ENCODE data around the gene POT1. TPM values are rescaled to one million over a fixed set of nuclear protein-coding genes. Genes with fewer than 3 reads are reported as not detected.

Gene POT1
- total RNA-seq, 1 experiment from 2014 or later, result 25.8 TPM

DNA sequence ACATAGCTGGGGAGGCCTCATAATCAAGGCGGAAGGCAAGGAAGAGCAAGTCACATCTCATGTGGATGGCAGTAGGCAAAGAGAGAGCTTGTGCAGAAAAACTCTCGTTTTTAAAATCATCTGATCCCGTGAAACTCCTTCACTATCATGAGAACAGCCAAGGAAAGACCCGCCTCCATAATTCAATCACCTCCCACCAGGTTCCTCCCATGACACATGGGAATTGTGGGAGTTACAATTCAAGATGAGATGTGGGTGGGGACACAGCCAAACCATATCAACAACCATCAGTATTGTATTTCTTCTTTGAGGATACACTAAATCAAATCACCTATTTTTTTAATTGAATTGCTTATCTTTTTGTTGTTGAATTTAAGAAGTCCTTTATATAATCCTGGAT is 16.7 kb downstream of the POT1 start:
- DNase-seq (ENCODE audit: low read depth), result no peak

DNA sequence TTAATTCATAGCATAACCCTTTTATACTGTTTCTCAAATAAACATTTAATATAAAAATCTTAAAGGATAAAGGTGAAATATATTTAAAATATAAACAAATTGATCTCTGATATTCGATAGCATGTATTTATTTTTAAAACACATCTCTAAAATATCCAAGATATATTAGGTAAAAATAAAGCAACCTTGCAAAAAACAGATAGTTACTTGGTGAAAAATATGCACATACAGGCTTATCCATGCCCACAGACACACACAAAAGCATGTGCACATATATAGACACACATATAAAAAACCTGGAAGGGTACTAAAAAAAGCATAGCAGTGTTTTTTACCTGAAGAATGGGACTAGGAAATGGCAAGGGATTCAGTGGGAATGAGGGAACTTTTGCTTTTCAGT is 19.8 kb downstream of the POT1 start:
- DNase-seq (ENCODE audit: low read depth), result no peak

DNA sequence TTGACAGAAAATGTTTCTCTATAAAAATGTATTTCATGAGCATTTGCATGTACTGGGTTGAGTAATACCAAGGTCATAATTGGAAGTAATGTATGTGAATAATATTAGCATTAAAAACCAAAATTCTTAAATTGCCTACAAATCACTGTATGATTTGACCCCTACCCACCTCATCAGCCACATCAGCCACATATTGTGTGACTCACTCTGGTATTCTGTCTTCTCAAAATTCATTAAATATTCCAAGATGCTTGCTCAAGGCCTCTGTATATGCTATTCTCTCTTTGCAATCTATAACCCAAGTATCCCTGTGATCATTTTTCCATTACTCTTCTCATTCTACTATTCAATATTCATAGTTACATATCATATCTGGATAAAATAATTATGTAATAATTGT is 21.4 kb downstream of the POT1 start:
- DNase-seq (ENCODE audit: low read depth), result peak; percentile 14

GRCh38 chr7:124907490-124907889 is 22.1 kb downstream of the POT1 start:
- no peak for DNase-seq (ENCODE audit: low read depth)

DNA sequence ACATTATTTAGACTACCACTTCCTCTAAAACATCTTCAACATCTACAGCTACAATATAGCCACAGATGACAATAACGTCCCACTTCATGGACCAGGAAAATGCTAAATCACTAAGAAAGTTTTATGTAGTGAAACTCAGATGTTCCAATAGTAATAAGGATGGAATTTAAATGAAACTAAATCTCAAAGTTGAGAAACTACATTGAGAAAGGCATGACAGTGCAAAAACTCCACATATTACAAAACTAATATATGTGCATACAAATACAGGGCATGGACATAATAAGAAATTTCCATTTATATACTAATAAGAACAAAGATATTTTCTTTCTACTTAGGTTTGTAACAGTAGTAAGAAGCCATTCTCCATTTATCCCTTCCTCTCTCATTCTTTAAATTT is 31.1 kb downstream of the POT1 start:
- DNase-seq (ENCODE audit: low read depth), result no peak

DNA sequence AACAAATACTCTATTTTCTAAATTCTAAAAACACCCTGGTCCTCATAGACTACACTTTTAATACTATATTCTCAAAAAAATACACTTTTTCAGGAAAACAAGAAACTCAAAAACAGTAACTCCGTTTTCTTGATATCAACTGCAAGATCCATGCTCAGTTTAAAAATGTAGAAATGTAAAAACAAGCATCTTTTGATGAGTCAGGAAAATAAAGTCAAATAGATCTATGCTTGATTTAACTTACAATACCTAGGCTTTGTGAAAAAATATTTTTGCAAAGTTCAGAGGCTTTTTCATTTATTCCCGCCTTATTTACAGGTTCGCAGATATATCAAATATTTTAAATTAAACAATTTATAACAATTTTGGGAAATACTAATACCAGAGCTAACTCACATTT is 33.6 kb downstream of the POT1 start:
- DNase-seq (ENCODE audit: low read depth), result no peak

- no peak for DNase-seq (ENCODE audit: low read depth)
These were observed 36.3 kb downstream of the POT1 start for GRCh38 chr7:124893140-124893827.

DNA sequence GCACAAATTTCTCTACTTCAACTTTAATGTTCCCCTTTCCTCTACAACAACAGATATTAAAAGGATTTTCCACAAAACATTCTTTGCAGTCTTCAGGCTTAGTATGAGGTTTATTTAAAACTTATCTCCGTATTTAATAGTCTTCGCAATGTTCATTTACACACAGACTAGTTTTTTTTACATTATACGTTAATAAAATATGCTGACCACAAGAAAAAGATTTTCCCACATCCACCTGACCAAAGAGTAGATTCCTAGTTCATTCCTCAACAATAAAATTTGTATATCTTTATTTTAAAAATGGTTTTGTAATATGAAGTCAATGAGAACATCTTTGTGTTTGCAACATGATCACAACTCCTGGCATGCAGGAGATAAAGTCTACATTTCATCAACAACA is 42.4 kb downstream of the POT1 start:
- no peak for DNase-seq (ENCODE audit: low read depth)

DNA sequence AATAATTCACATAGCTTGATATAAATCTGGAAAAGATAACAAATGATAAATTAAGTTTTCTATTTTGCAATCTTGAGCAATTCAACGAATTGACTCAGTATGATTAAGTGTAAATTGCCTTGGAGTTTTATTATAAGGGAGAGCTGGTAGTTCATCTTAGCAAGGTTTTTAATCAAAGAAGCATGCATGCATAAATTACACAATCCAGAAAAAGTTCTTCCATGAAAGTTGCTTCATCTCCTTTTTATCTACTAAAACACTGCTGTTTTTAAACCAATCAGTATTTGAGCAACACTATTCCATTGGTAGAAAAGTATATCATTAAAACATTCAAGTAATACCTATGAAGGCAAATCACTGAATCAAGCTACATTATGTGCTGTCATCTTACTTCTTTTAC is 47.6 kb downstream of the POT1 start:
- no peak for DNase-seq (ENCODE audit: low read depth)

DNA sequence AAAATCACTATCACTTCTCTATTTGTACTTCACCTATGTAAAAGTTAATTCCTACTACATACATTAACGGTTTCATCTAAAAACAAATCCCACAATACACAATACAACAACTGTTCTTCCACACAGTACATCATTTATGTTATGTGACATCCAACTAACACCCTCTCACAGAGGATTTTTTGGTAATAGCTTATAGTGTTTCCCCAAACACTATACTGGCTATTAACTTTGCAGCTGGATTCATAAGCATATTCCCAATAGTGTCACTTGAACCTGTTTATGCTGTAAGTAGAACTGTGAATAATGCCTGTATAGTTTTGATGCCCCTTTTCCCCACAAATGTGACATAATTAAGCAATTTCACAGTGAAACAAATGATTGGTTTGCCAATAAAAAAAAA is 49.9 kb downstream of the POT1 start:
- DNase-seq (ENCODE audit: low read depth), result no peak

- DNase-seq (ENCODE audit: low read depth), result no peak
These were observed 50.5 kb downstream of the POT1 start for GRCh38 chr7:124879103-124879502.

- DNase-seq (ENCODE audit: low read depth), result no peak
These were observed 54.9 kb downstream of the POT1 start for GRCh38 chr7:124874644-124875163.

DNA sequence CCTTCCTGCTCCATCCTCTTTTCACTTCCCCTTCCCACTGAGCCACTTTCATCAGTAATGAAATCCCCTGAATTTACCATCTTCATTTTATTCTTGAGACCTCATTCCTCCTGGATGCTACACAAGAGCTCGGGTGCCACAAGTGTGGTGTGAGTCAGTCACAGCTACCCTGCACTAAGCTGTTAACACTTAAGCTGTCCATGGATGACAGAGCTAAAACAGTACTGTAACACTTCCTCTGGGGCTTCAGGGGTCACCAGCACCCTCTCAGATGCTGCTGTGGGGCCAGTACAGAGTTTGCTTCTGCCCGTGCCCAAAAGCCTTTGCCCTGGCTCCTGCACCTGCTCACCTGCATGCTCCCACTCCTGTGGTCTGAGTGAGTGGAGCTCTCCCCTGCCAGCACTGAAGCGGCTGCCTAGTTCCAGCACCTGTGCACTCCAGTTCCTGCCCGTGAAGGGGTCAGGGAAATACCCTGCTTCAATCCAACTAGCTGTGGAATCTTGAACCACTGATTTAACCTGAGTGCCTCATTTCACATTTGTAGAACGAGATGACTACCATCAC is 71.9 kb downstream of the POT1 start:
- DNase-seq (ENCODE audit: low read depth), result no peak

DNA sequence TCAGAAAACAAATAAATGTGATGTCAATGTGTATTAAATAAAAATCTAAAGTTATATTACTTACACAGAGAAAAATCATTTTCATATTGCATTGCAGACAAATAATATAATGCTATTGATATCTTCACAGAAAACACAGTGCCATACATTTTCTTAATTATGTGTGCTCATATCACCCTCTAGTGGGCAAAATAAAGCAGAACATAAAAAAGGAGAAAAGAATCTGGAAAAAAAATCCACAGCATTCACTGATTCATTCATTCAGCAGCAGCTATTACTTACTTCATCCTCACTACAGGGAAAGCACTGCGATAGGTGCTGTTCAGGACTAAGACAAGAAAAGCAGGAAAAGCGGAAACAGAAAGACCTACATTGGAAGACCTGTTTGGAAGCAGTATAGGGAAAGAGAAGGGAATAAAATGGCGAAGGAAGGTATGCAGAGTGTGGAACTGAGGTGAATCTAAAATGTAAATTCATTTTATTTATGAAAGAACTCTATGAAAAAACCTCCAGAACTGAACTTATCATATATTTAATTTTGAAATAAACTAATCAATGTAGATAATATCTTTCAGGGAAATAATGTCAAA is 73.2 kb downstream of the POT1 start:
- DNase-seq (ENCODE audit: low read depth), result peak; percentile 66

DNA sequence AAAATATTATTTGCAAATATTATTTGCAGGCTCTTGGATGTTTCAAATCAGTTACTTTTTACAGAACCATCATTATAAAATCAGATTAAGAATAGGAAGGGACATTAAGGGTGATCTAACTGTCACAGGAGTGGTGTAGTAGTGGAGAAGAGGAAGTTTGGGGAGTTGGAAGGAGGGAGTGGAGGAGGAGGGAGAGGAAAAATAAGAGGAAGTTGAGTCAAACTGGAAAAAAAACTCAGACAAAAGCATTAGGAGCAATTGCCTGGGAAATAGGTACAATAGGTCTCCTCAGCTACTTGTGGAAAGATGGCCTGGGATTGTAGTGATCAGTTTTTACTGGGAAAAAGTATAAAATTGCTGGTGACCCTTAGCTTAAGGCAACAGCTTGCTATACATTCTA is 86.3 kb downstream of the POT1 start:
- DNase-seq (ENCODE audit: low read depth), result no peak

GRCh38 chr7:124840435-124840834 is 89.2 kb downstream of the POT1 start:
- no peak for DNase-seq (ENCODE audit: low read depth)

DNA sequence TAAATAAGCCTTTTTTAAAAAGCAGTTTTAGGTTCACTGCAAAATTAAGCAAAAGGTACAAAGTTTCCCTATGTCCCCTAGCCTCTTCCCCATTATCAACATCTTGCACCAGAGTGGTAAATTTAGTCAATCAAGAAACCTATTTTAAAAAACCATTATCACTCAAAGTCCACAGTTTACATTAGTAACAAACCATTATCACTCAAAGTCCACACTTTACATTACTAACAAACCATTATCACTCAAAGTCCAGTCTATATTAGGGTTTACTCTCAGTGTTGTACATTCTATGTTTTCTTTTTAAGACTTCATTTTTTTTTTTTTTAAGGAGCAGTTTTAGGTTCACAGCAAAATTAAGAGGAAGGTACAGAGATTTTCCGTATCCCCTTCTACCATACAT is 89.9 kb downstream of the POT1 start:
- no peak for DNase-seq (ENCODE audit: low read depth)

DNA sequence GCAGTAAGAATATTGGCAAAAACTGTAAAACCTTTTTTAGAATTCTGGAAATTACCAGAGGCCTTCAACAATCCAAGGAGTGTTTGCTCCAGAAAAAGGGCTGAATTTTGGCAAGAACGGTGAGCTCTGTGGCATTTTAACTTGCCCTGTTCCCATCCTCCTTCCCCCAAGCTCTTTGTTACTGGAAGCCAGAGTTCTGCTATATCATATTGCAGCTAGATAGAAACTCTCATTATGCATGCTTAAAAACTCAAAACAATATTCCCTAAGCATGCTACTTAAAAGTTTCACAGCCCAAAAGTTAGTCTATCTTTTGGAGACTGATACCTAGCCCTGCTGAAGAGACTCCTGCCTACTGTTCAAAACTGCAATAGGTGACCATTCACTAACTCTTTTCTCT is 93.5 kb downstream of the POT1 start:
- DNase-seq (ENCODE audit: low read depth), result no peak

DNA sequence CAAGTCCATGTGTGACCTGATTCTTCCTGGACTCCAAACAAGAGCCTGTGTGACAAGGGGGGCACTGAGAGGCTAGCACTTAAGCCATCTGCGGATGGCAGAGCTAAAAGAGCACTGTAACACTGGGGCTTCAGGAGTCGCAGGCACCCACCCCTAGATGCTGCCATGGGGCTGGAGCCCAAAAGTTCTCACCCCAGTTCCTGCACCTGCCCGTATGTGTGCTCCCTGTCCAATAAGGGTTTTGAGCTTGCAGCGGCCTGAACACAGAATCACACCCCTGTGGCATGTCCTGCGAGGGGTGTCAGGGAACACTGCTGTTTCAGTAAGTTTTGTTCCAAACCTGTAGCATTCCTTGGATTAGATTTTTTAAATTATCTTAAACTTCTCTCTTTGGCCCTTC is 110.8 kb downstream of the POT1 start:
- DNase-seq (ENCODE audit: low read depth), result no peak

DNA sequence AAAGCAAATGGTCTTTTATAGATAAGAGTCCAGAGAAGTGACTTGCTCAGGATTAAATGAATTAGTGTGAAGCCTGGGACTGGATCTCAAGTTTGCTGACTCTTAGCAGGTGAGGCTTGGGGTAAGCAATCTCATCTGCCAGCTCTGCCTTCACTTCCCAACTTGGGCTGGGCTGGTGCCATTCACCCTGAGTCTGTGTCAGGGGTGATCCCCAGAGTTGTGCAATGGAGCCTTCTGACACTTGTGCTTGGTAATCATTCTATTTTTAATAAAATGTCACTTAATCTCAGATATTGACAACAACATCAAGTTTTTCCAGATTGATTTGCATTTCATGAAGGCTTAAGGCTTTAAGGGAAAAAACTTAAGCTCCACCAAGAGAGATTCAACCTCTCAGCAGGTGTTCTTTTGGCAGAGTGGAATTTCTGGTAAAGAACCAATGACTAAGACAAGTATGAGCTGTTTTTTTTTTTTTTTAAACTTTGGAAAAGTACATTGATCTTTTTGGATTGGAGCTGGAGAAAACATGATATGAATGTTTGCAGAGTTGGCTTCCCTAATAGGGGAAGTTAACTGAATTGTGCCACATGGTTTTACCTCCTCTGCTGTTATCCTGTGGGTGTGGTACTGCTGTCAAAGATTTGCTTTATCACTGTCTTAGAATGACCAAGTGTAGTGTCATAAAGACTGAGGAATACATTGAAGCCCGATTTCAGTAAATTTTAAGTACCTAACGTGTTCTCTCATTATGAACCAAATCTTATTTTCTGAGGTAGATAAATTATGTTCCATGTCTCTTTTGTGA is 115.4 kb downstream of the POT1 start:
- no peak for DNase-seq (ENCODE audit: low read depth)

DNA sequence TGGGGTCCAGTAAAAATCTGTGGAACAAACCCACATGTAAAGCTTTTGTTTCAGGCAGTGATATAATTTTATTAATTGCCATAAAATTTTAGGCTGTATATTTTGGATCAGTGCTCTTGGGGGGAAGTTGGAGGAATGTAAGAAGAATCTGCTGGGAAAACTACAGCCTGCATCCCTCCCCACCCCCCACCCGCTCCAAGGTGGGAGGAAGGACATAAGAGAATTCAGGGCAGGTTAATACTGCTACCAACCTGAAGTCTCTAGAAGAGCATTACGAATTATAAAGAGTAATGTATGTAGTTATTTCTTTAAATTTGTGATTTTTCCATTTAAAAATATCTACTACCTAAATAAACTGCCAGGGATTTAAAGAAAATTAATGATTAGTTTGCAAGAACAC is 116.9 kb downstream of the POT1 start:
- no peak for DNase-seq (ENCODE audit: low read depth)

DNA sequence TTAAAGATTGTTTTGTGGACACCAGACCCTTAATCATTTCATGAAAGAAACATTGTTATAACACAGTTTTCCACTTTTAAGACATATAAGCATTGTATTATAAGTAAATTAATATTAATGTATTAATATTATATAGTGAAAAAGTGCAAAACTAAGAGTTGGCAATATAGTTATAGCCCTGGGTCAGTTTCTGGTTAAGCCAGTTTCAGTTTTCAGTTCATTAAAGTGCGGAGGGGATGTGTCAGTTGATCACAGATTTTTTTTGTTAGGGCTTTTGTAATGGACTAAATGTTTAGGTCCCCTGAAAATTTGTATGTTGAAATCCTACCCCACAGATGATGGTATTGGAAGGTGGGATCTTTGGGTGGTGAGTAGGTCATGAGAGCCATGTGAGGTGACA is 118.3 kb downstream of the POT1 start:
- DNase-seq (ENCODE audit: low read depth), result no peak
